C4-2B (cell line): ENCODE results near the gene STAU1.

ENCODE experiments used
- ZFX ChIP-seq: fragments of 450-650 bp; IDR thresholded peaks from 2 replicates; pipeline ENCODE4 v1.6.1; 2017
- TF ChIP-seq, protein P1 (sequence below): fragments of 450-650 bp; conservative IDR thresholded peaks from 2 replicates; pipeline ENCODE4 v1.5.1; 2017; ENCODE audit warnings: mild to moderate bottlenecking

GRCh38 chr20:49174183-49174582 lies 14.0 kb downstream of the STAU1 start:
- TF ChIP-seq, protein P1, sequence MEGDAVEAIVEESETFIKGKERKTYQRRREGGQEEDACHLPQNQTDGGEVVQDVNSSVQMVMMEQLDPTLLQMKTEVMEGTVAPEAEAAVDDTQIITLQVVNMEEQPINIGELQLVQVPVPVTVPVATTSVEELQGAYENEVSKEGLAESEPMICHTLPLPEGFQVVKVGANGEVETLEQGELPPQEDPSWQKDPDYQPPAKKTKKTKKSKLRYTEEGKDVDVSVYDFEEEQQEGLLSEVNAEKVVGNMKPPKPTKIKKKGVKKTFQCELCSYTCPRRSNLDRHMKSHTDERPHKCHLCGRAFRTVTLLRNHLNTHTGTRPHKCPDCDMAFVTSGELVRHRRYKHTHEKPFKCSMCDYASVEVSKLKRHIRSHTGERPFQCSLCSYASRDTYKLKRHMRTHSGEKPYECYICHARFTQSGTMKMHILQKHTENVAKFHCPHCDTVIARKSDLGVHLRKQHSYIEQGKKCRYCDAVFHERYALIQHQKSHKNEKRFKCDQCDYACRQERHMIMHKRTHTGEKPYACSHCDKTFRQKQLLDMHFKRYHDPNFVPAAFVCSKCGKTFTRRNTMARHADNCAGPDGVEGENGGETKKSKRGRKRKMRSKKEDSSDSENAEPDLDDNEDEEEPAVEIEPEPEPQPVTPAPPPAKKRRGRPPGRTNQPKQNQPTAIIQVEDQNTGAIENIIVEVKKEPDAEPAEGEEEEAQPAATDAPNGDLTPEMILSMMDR = no peak
- TF ChIP-seq ZFX = no peak
